Activated CD4-positive, alpha-beta T cell treated with anti-CD3 and anti-CD28 coated beads, Interleukin-10, Interleukin-2, amounts not matched to agents 100 ng/mL and 50 ng/mL, durations not matched to agents 16 hours and 8 hours (primary cell): ENCODE data around the gene PNMA5.
"Not testable (repeated sequence)": the region's sequence is repeated elsewhere in the genome, so short reads cannot be mapped to it uniquely, and the experiment has no call there.

Experiments used
- DNase-seq: peaks from one replicate; pipeline ENCODE4 v3.0.0-alpha.2; 2020

PNMA5 gene

GRCh38 chrX:152993933-152994332 lies at the start of gene PNMA5:
Gene PNMA5 (minus strand): TSS chrX:152994116. CDS start chrX:152991598, 2,518 bp downstream.
- DNase-seq, result no peak

- peak; percentile 64 for DNase-seq
Observed at GRCh38 chrX:153032397-153033118, 38.6 kb upstream of the PNMA5 start.

GRCh38 chrX:153030801-153031200 lies 36.9 kb upstream of the PNMA5 start:
- no peak for DNase-seq

- no peak for DNase-seq
Observed at GRCh38 chrX:153029875-153030274, 36.0 kb upstream of the PNMA5 start.

GRCh38 chrX:153029162-153029561 lies 35.2 kb upstream of the PNMA5 start:
- DNase-seq, result no peak

GRCh38 chrX:153028487-153028886 lies 34.6 kb upstream of the PNMA5 start:
- DNase-seq, result not testable (repeated sequence)

- DNase-seq, result not testable (repeated sequence)
Observed at GRCh38 chrX:153026501-153026900, 32.6 kb upstream of the PNMA5 start.

GRCh38 chrX:153019166-153019565 lies 25.2 kb upstream of the PNMA5 start:
- DNase-seq, result no peak

GRCh38 chrX:153017174-153017573 lies 23.3 kb upstream of the PNMA5 start:
- DNase-seq, result not testable (repeated sequence)

- DNase-seq, result no peak
Observed at GRCh38 chrX:153004780-153005179, 10.9 kb upstream of the PNMA5 start.

GRCh38 chrX:153003981-153004380 lies 10.1 kb upstream of the PNMA5 start:
- no peak for DNase-seq

- not testable (repeated sequence) for DNase-seq
Observed at GRCh38 chrX:153002182-153002581, 8.3 kb upstream of the PNMA5 start.

- DNase-seq, result no peak
Observed at GRCh38 chrX:152997337-152997736, 3.4 kb upstream of the PNMA5 start.

GRCh38 chrX:152992115-152992514 lies 1.8 kb downstream of the PNMA5 start:
- no peak for DNase-seq

- no peak for DNase-seq
Observed at GRCh38 chrX:152991123-152991522, 2.8 kb downstream of the PNMA5 start.

- peak; percentile 17 for DNase-seq
Observed at GRCh38 chrX:152989292-152989658, 4.6 kb downstream of the PNMA5 start.

- no peak for DNase-seq
Observed at GRCh38 chrX:152988536-152989291, 5.2 kb downstream of the PNMA5 start.

GRCh38 chrX:152987801-152988200 lies 6.1 kb downstream of the PNMA5 start:
- DNase-seq, result no peak

GRCh38 chrX:152987156-152987555 lies 6.8 kb downstream of the PNMA5 start:
- not testable (repeated sequence) for DNase-seq

- DNase-seq, result not testable (repeated sequence)
Observed at GRCh38 chrX:152985383-152985782, 8.5 kb downstream of the PNMA5 start.

GRCh38 chrX:152968193-152968592 lies 25.7 kb downstream of the PNMA5 start:
- no peak for DNase-seq

- no peak for DNase-seq
Observed at GRCh38 chrX:152960115-152960514, 33.8 kb downstream of the PNMA5 start.

GRCh38 chrX:152959626-152960025 lies 34.3 kb downstream of the PNMA5 start:
- no peak for DNase-seq
